H1 (cell line): ENCODE results near the gene ZDHHC11B. TPM values are rescaled to one million over a fixed set of nuclear protein-coding genes. Genes with fewer than 3 reads are reported as not detected.
"Not testable (repeated sequence)": the region's sequence is repeated elsewhere in the genome, so short reads cannot be mapped to it uniquely, and the experiment has no call there.

ENCODE experiments used
- CTCF ChIA-PET: fragments of 300-600 bp; sonication (Branson Sonifier 250); formaldehyde crosslinking; loops from one replicate; lab custom pipeline; 2021; ENCODE audit not compliant: partially characterized antibody; lab: Charles Lee
- POLR2A ChIA-PET: fragments of 300-600 bp; sonication (Branson Sonifier 250); formaldehyde crosslinking; loops from one replicate; lab custom pipeline; 2021; ENCODE audit warnings: inconsistent platforms; ENCODE audit not compliant: partially characterized antibody; lab: Charles Lee
- DNase-seq, 2 experiments: peaks; one replicate each; pipeline versions ENCODE4 v3.0.0 to v3.0.0-alpha.2; 2010 to 2022; ENCODE audit warnings: low spot score in 2 of 2, low read depth in 1 of 2, mixed read lengths in 1 of 2
- FAIRE-seq: peaks from 2 replicates; lab custom pipeline; 2011; peaks lifted over from hg19 to GRCh38; lab: Jason Lieb, UNC
- H2AFZ ChIP-seq: 2 replicates; pipeline ENCODE4 v1.8.1; 2012; ENCODE audit warnings: low read length, inconsistent platforms
- H2AK5ac ChIP-seq: 2 replicates; pipeline ENCODE4 v1.6.1; 2013; ENCODE audit warnings: low read depth, low read length
- H2BK120ac ChIP-seq: replicated peaks from 2 replicates; pipeline ENCODE3; 2013; ENCODE audit warnings: low read depth, low read length, inconsistent platforms
- H2BK12ac ChIP-seq: 2 replicates; pipeline ENCODE4 v1.6.1; 2013; ENCODE audit warnings: low read depth, low read length
- H2BK15ac ChIP-seq: 2 replicates; pipeline ENCODE4 v1.6.1; 2013; ENCODE audit warnings: low read length
- H2BK20ac ChIP-seq: 2 replicates; pipeline ENCODE4 v1.6.1; 2013; ENCODE audit warnings: low read length
- H2BK5ac ChIP-seq: 2 replicates; pipeline ENCODE4 v1.6.1; 2013; ENCODE audit warnings: low read depth, low read length
- H3K14ac ChIP-seq: 2 replicates; pipeline ENCODE4 v1.6.1; 2013; ENCODE audit warnings: inconsistent platforms; ENCODE audit not compliant: insufficient read length
- H3K18ac ChIP-seq: 2 replicates; pipeline ENCODE4 v1.6.1; 2013; ENCODE audit warnings: low read length; ENCODE audit errors: extremely low read depth
- H3K23ac ChIP-seq: 2 replicates; pipeline ENCODE4 v1.6.1; 2013; ENCODE audit warnings: inconsistent platforms; ENCODE audit not compliant: insufficient read length
- H3K23me2 ChIP-seq: 2 replicates; pipeline ENCODE4 v1.6.1; 2013; ENCODE audit warnings: low read depth, low read length
- H3K27ac ChIP-seq: 2 replicates; pipeline ENCODE4 v1.6.1; 2011; ENCODE audit warnings: low read depth, low read length, inconsistent platforms
- H3K27me3 ChIP-seq, 4 experiments: replicated peaks in 1 of 4; 1 replicate in 1 of 4; 2 replicates in 3 of 4; pipeline versions ENCODE4 v1.6.1 to v1.8.1; 2011 to 2013; ENCODE audit warnings: low read length in 3 of 4, mild to moderate bottlenecking in 3 of 4, inconsistent platforms in 2 of 4, mixed read lengths in 2 of 4, moderate library complexity in 1 of 4; ENCODE audit not compliant: control insufficient read depth in 3 of 4, insufficient read depth in 3 of 4; ENCODE audit errors: extremely low read depth in 1 of 4
- H3K36me3 ChIP-seq, 4 experiments: 2 replicates each; pipeline versions ENCODE4 v1.6.1 to v1.8.1; 2011 to 2013; ENCODE audit warnings: mild to moderate bottlenecking in 4 of 4, low read length in 3 of 4, moderate library complexity in 2 of 4, control low read depth in 1 of 4, inconsistent platforms in 1 of 4; ENCODE audit not compliant: insufficient read depth in 4 of 4, control insufficient read depth in 2 of 4
- H3K4ac ChIP-seq: replicated peaks from 2 replicates; pipeline ENCODE3; 2013; ENCODE audit warnings: low read length, low read depth, mixed read lengths, inconsistent platforms; ENCODE audit not compliant: insufficient read length
- H3K4me1 ChIP-seq, 4 experiments: replicated peaks in 1 of 4; 1 replicate in 1 of 4; 2 replicates in 3 of 4; pipeline versions ENCODE4 v1.6.1 to v1.8.1; 2011 to 2013; ENCODE audit warnings: low read length in 3 of 4, inconsistent platforms in 2 of 4, mixed read lengths in 1 of 4; ENCODE audit not compliant: insufficient read depth in 4 of 4, control insufficient read depth in 3 of 4
- H3K4me2 ChIP-seq, 2 experiments: 2 replicates each; pipeline versions ENCODE4 v1.6.1 to v1.8.1; 2011 to 2013; ENCODE audit warnings: low read depth in 2 of 2, low read length in 2 of 2, control low read depth in 1 of 2, inconsistent platforms in 1 of 2, mild to moderate bottlenecking in 1 of 2; ENCODE audit not compliant: insufficient read depth in 1 of 2
- H3K4me3 ChIP-seq, 4 experiments: fragments of 200-600, 300-600 bp in 1 of 4; sonication (generic), shearing (Covaris generic), sonication (Bioruptor Twin) in 1 of 4; 2 replicates each; pipeline versions ENCODE4 v1.5.1 to v1.8.1; 2011 to 2016; ENCODE audit warnings: low read length in 4 of 4, low read depth in 3 of 4, control low read depth in 2 of 4, inconsistent platforms in 2 of 4, mild to moderate bottlenecking in 2 of 4, mixed read lengths in 1 of 4, moderate library complexity in 1 of 4; ENCODE audit not compliant: insufficient read depth in 2 of 4; ENCODE audit errors: extremely low read depth in 1 of 4
- H3K56ac ChIP-seq: replicated peaks from 2 replicates; pipeline ENCODE3; 2013; ENCODE audit warnings: low read depth, mild to moderate bottlenecking, mixed read lengths, low read length, inconsistent platforms; ENCODE audit not compliant: insufficient read length
- H3K79me1 ChIP-seq: 2 replicates; pipeline ENCODE4 v1.6.1; 2013; ENCODE audit warnings: low read depth, low read length, control low read depth
- H3K79me2 ChIP-seq, 2 experiments: 2 replicates each; pipeline versions ENCODE4 v1.6.1 to v1.8.1; 2012 to 2013; ENCODE audit warnings: low read length in 2 of 2, mild to moderate bottlenecking in 2 of 2, inconsistent platforms in 1 of 2; ENCODE audit not compliant: insufficient read depth in 2 of 2, control insufficient read depth in 1 of 2
- H3K9ac ChIP-seq, 4 experiments: replicated peaks in 1 of 4; 1 replicate in 1 of 4; 2 replicates in 3 of 4; pipeline versions ENCODE4 v1.6.1 to v1.8.1; 2011 to 2013; ENCODE audit warnings: low read depth in 3 of 4, low read length in 3 of 4, control low read depth in 2 of 4, mild to moderate bottlenecking in 2 of 4, moderate library complexity in 2 of 4, inconsistent platforms in 1 of 4; ENCODE audit errors: extremely low read depth in 1 of 4
- H3K9me3 ChIP-seq, 2 experiments: 2 replicates each; pipeline versions ENCODE4 v1.6.1 to v1.8.1; 2012 to 2013; ENCODE audit warnings: mild to moderate bottlenecking in 2 of 2, moderate library complexity in 2 of 2, control low read depth in 1 of 2, inconsistent platforms in 1 of 2, low read depth in 1 of 2, low read length in 1 of 2, mixed read lengths in 1 of 2; ENCODE audit not compliant: insufficient read depth in 2 of 2
- H4K20me1 ChIP-seq, 2 experiments: replicated peaks in 1 of 2; 2 replicates each; pipeline versions ENCODE3 to v1.8.1; 2011 to 2013; ENCODE audit warnings: inconsistent platforms in 2 of 2, low read length in 2 of 2, mild to moderate bottlenecking in 1 of 2; ENCODE audit not compliant: insufficient read depth in 2 of 2, control insufficient read depth in 1 of 2
- H4K5ac ChIP-seq: 2 replicates; pipeline ENCODE4 v1.6.1; 2013; ENCODE audit warnings: low read length, low read depth, mixed read lengths, inconsistent platforms; ENCODE audit not compliant: insufficient read length
- H4K8ac ChIP-seq: 2 replicates; pipeline ENCODE4 v1.8.0; 2013; ENCODE audit warnings: mild to moderate bottlenecking, moderate library complexity, low read length, inconsistent platforms; ENCODE audit not compliant: insufficient read depth; ENCODE audit errors: extremely low read depth
- H4K91ac ChIP-seq: replicated peaks from 2 replicates; pipeline ENCODE3; 2013; ENCODE audit warnings: low read length, mixed read lengths, inconsistent platforms; ENCODE audit not compliant: insufficient read length
- WGBS, 2 experiments: shearing (Covaris generic) in 1 of 2; methylation state at CpG; one replicate each; pipeline versions ENCODE4 v1.1.6 to v1.1.7; 2013 to 2015; ENCODE audit warnings: low lambda C conversion rate in 2 of 2, mixed read lengths in 2 of 2, inconsistent platforms in 1 of 2, low coverage in 1 of 2, missing lambda C conversion rate in 1 of 2; ENCODE audit not compliant: insufficient replicate concordance in 2 of 2, insufficient coverage in 1 of 2, insufficient read length in 1 of 2; ENCODE audit errors: extremely low coverage in 1 of 2, missing lambda C conversion rate in 1 of 2; 5-methylcytosine and 5-hydroxymethylcytosine counted together
- polyA plus RNA-seq, 7 experiments: library from polyadenylated mRNA; depleted of rRNA in 3 of 7; stranded (reverse) in 5 of 7; unstranded in 2 of 7; fragments of >200 nt in 5 of 7; fragments of 200-250 nt in 2 of 7; gene quantifications; 1 replicate in 5 of 7; 2 replicates in 1 of 7; 4 replicates in 1 of 7; pipeline versions ENCODE4 v1.2.1 to v1.2.3, GENCODE V29; 2011 to 2013; ENCODE audit warnings: missing spikeins in 2 of 7, mixed read lengths in 2 of 7
- total RNA-seq: library from RNA; stranded (reverse); fragmentation: NEBNext Ultra II Directional; extraction: Animal tissue kit (Norgen Biotek cat#: 25700); gene quantifications from 2 replicates; pipeline ENCODE4 v1.2.1, GENCODE V29; 2021

ZDHHC11B gene
- total and polyA plus RNA-seq, 2 of the 8 experiments (the other 6 are each of a cell fraction or from before 2014, with no cell fraction given), result 0.29 to 2.5 TPM

DNA sequence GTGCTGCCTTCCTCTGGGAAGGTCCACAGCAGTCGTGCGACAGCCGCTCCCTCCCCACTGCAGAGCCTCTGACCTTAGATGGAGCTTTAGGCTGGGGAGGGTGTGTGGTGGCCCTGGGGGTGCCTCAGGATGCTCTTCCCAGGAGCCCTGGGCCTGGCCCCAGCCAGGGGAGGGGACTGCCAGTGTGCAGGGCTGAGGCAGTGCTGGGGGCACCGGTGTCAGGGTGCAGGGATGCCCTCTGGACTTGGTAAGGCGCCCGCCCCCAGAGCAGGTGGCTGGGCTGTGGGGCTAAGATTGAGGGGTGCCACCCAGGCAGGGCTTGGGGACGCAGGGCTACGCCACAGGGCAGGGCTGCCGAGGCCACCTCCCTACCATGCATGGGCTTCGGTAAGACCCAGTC is 13.9 kb downstream of the ZDHHC11B start:
- not testable (repeated sequence) for H3K27me3 ChIP-seq, H3K4ac ChIP-seq, H2AK5ac ChIP-seq, H3K4me1 ChIP-seq, H3K23me2 ChIP-seq, H3K9ac ChIP-seq, H3K79me2 ChIP-seq, H2BK120ac ChIP-seq, H4K8ac ChIP-seq, H4K91ac ChIP-seq, FAIRE-seq, H2AFZ ChIP-seq, H2BK12ac ChIP-seq, H2BK20ac ChIP-seq, H2BK15ac ChIP-seq, H4K20me1 ChIP-seq, H3K36me3 ChIP-seq, H3K79me1 ChIP-seq, H3K27ac ChIP-seq, H2BK5ac ChIP-seq, H3K18ac ChIP-seq, H3K4me2 ChIP-seq, H3K23ac ChIP-seq, H4K5ac ChIP-seq, H3K4me3 ChIP-seq, H3K56ac ChIP-seq, H3K14ac ChIP-seq
- POLR2A ChIA-PET, result interaction anchor here (1.0 kb wide), 1 partner anchor 100 kb away, joined by 3 read pairs; no protein-coding TSS in a partner anchor
- CTCF ChIA-PET, result interaction anchor here (1.6 kb wide), 1 partner anchor 13 kb away, joined by 6 read pairs; no protein-coding TSS in a partner anchor
- H3K9me3 ChIP-seq, result peaks cover 0 to 14% of the 10 kb centered on the region in 2 experiments; a peak in 1 of 4 replicates
- peak in 1 of 2 experiments; percentile 48 for DNase-seq
- 96% methylated on average over 10 of the region's 10 CpGs; no CpG with 5 or more reads in 1 of the 2 experiments for WGBS, 2 experiments
